SJSA1 (cell line): ENCODE measurements around the gene SLMAP. TPM values are rescaled to one million over a fixed set of nuclear protein-coding genes. Genes with fewer than 3 reads are reported as not detected.

Source experiments
- DNase-seq, 2 experiments: peaks; one replicate each; pipeline ENCODE4 v3.0.0-alpha.2; 2015 to 2020; ENCODE audit warnings: low spot score in 2 of 2, low read depth in 1 of 2
- H3K27ac ChIP-seq: fragments of 250-450 bp; sonication (Bioruptor Pico); 2 replicates; pipeline ENCODE4 v1.5.1; 2020; ENCODE audit warnings: mild to moderate bottlenecking, moderate library complexity
- H3K27me3 ChIP-seq: fragments of 250-450 bp; sonication (Bioruptor Pico); replicated peaks from 2 replicates; pipeline ENCODE4 v1.5.1; 2020; ENCODE audit warnings: mild to moderate bottlenecking, moderate library complexity
- H3K36me3 ChIP-seq: fragments of 250-450 bp; sonication (Bioruptor Pico); 2 replicates; pipeline ENCODE4 v1.5.1; 2020; ENCODE audit warnings: mild to moderate bottlenecking
- H3K4me1 ChIP-seq: fragments of 250-450 bp; sonication (Bioruptor Pico); replicated peaks from 2 replicates; pipeline ENCODE4 v1.6.1; 2021; ENCODE audit warnings: mild to moderate bottlenecking
- H3K4me3 ChIP-seq: fragments of 250-450 bp; sonication (Bioruptor Pico); 2 replicates; pipeline ENCODE4 v1.5.1; 2020; ENCODE audit warnings: mild to moderate bottlenecking
- H3K9me3 ChIP-seq: fragments of 250-450 bp; sonication (Bioruptor Pico); replicated peaks from 2 replicates; pipeline ENCODE4 v1.5.1; 2020; ENCODE audit warnings: mild to moderate bottlenecking
- total RNA-seq: library from RNA; depleted of rRNA; stranded (reverse); fragments of >200 nt; shearing (Covaris generic); gene quantifications from 2 replicates; pipeline ENCODE4 v1.2.3, GENCODE V29; 2014

SLMAP gene
- total RNA-seq, 1 experiment from 2014 or later = 36.0 TPM

- H3K4me1 ChIP-seq = peaks cover 15% of the 10 kb centered on the region
- H3K27ac ChIP-seq = peak overlapping the region; percentile 40
- no peaks in the 10 kb centered on the region for H3K9me3 ChIP-seq
- H3K36me3 ChIP-seq = peaks cover 31% of the 10 kb centered on the region
- H3K27me3 ChIP-seq = no peaks in the 10 kb centered on the region
- H3K4me3 ChIP-seq = no peak overlapping the region
- peak in 1 of 2 experiments; percentile 58 for DNase-seq
These were observed 155.5 kb downstream of the SLMAP start for GRCh38 chr3:57911593-57911992.

DNA sequence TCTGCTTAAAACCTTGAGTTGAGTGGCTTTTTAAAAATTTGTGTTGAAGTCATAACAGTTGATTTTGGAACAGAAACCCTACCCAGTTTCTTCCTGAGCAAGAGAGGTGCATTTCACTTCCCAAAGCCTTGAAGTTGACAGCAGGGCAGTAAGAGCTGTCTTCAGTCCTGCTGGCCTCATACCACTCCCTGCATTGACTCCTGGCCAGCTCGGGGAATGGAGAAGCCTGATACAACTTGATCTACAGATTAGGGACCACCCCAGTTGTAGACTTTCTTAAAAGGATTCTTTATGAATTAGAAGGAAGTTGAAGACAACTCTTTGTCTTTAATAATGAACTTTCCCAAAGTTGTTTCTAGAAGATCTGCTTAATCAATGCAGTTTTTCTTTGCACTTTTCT lies 161.5 kb downstream of the SLMAP start:
- DNase-seq = peak in 1 of 2 experiments; percentile 52
- H3K27me3 ChIP-seq = no peaks in the 10 kb centered on the region
- H3K27ac ChIP-seq = peak overlapping the region; percentile 82
- H3K4me1 ChIP-seq = peaks cover 25% of the 10 kb centered on the region
- H3K9me3 ChIP-seq = no peaks in the 10 kb centered on the region
- no peak overlapping the region for H3K4me3 ChIP-seq
- peaks cover 23% of the 10 kb centered on the region for H3K36me3 ChIP-seq

DNA sequence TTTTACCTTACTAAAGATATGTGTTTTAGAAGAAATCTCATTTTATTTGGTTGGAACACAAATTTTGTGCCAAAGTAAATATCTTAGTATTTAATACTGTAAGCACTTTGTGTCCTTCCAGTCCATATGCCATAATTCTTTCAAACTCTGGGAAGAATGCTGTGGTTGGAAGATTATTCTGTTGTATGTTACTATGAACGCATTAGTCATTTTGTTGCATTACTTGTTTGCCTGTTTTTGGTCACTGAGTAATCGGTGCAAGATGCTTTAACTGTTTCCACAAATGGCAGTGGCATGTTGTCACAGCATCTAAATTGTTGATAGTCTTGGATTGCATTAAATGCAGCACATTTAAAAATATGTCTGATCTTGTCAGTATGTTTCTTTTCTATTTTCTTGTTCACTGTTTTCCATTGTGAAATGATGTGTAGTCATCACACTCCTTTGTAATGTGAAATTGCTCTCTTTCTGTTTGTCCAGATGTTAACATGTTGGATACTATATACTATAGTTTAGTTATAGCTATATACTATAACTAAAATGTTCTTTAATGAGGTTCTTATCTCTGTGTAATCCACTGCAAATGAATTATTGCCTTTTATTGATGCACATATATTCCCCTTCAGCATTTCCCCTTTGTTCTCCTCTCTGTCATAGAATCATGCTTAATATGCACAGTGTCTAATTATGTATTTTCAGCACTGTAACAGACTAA lies 162.2 kb downstream of the SLMAP start:
- no peaks in the 10 kb centered on the region for H3K27me3 ChIP-seq
- peaks cover 25% of the 10 kb centered on the region for H3K4me1 ChIP-seq
- H3K27ac ChIP-seq = peak overlapping the region; percentile 82
- peaks cover 23% of the 10 kb centered on the region for H3K36me3 ChIP-seq
- no peak overlapping the region for H3K4me3 ChIP-seq
- H3K9me3 ChIP-seq = no peaks in the 10 kb centered on the region
- peak; percentile 56 to 83 for DNase-seq

- Histone ChIP-seq H3K4me3 (no peak overlapping the region), H3K36me3 (peaks cover 19% of the 10 kb centered on the region), H3K27me3 (no peaks in the 10 kb centered on the region), H3K27ac (no peak overlapping the region), H3K9me3 (no peaks in the 10 kb centered on the region), H3K4me1 (peaks cover 25% of the 10 kb centered on the region)
- DNase-seq = no peak
These were observed 163.9 kb downstream of the SLMAP start for GRCh38 chr3:57919987-57920386.

DNA sequence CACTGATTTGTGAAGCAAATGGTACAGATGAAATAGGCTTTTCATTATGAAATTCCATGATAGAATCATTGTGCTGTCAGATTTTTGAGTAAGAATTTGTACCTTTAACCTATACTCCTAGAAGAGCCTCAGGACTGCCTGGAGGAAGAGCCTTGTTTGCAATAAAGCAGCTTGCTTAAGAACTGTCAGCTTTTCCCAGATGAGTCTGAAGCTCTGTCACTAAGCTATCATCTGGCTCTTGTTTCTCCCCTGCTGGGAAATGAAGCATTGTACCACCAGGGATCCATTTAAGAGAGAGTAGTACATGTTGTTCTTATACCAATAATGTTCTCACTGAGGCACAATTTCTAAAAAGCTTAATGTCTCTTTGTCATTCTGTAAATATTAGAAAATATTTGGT lies 167.0 kb downstream of the SLMAP start:
- Histone ChIP-seq H3K9me3 (no peaks in the 10 kb centered on the region), H3K27ac (no peak overlapping the region), H3K4me1 (peaks cover 10% of the 10 kb centered on the region), H3K36me3 (peaks cover 3% of the 10 kb centered on the region; the same call in 1 of the 2 replicates), H3K27me3 (no peaks in the 10 kb centered on the region), H3K4me3 (no peak overlapping the region)
- no peak for DNase-seq

DNA sequence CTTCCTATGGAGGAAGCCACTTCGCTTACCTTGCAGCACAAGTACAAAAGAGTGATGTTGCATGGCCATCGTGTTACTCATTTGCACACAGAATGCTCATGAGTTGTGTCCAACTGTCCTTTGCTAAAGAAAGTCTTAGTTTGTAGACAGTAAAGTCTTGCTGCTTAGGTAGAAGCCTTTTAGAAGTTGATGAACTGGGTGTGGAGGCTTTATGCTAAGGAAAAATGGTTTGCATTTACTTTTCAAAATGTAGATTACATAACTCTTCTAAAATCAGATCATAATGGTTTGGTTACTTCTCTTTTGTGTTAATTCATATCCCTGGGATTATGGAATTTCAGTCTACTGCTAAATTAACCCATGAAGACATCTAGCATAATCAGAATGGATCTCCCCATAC lies 167.6 kb downstream of the SLMAP start:
- Histone ChIP-seq H3K4me1 (peaks cover 4% of the 10 kb centered on the region), H3K4me3 (no peak overlapping the region), H3K27ac (no peak overlapping the region), H3K9me3 (no peaks in the 10 kb centered on the region), H3K27me3 (no peaks in the 10 kb centered on the region), H3K36me3 (peaks cover 3% of the 10 kb centered on the region; the same call in 1 of the 2 replicates)
- DNase-seq = no peak

- Histone ChIP-seq H3K4me3 (no peak overlapping the region), H3K27ac (no peak overlapping the region)
These were observed 171.1 kb downstream of the SLMAP start for GRCh38 chr3:57927166-57927565.

DNA sequence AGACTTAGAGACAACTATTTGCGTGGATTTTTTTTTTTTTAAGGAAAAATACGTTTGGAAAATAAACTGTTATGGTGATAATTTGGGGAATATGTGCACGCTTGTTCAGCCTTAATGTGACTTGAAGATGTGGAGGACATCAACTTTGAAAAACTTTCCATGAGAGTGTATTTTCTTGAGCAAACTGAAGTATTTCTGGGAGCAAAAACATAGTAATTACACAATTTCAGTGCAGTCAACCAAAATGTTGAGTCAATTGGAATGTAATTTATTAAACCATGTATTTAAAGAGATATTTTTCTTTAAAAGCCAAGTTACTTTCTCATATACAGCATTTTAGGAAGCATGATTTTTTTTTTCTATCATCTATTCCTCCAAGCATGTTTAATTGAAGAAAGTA lies 171.8 kb downstream of the SLMAP start:
- H3K27ac ChIP-seq = no peak overlapping the region
- H3K36me3 ChIP-seq = peaks cover 7% of the 10 kb centered on the region; the same call in 1 of the 2 replicates
- no peaks in the 10 kb centered on the region for H3K27me3 ChIP-seq
- no peak overlapping the region for H3K4me3 ChIP-seq
- no peak for DNase-seq
- no peaks in the 10 kb centered on the region for H3K4me1 ChIP-seq
- H3K9me3 ChIP-seq = no peaks in the 10 kb centered on the region

More at GRCh38 chr3:57927166-57927565, 171.1 kb downstream of the SLMAP start:
- no peak for DNase-seq
- H3K4me1 ChIP-seq = no peaks in the 10 kb centered on the region
- H3K27me3 ChIP-seq = no peaks in the 10 kb centered on the region
- peaks cover 7% of the 10 kb centered on the region; the same call in 1 of the 2 replicates for H3K36me3 ChIP-seq
- no peaks in the 10 kb centered on the region for H3K9me3 ChIP-seq

DNA sequence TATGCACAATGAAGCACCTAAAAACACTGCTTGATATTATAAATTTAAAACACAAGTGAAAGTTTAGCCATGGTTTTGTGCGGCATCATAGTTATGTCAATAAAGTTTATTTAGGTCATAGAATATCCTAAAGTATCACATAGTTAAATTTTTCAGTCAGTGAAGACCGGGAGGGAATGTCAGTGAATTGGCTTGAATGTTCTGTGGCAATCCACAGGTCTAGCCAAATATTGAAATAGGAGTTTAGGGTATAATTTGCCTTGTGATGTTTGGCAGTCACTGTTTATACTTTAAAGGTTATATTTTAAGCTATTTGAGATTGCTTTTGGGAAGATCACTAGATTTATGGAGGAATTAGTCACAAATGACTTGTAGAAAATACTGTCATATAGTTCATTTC lies 172.4 kb downstream of the SLMAP start:
- no peaks in the 10 kb centered on the region for H3K27me3 ChIP-seq
- no peaks in the 10 kb centered on the region for H3K9me3 ChIP-seq
- DNase-seq = no peak
- H3K27ac ChIP-seq = no peak overlapping the region
- peaks cover 7% of the 10 kb centered on the region; the same call in 1 of the 2 replicates for H3K36me3 ChIP-seq
- H3K4me3 ChIP-seq = no peak overlapping the region
- H3K4me1 ChIP-seq = no peaks in the 10 kb centered on the region

DNA sequence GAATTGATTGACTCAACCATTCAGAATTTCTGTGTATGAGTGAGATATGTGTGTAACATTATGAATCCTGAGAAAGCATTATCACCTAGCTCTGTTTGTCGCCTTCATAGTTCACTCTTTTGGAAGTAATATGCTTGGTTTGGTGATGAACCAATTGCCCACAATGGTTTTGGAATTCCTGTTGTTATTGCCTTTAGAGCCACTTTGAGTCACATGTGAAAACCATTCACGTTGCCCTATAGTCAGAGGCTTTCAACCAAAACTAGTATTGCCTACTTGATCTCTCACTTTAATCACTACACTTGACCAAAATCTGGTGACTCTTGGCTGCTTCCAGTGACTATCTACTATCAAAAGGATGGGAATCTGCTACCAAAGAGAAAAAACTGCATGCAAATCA lies 173.9 kb downstream of the SLMAP start:
- Histone ChIP-seq H3K27me3 (no peaks in the 10 kb centered on the region), H3K36me3 (peaks cover 7% of the 10 kb centered on the region; the same call in 1 of the 2 replicates), H3K4me1 (no peaks in the 10 kb centered on the region), H3K27ac (no peak overlapping the region), H3K9me3 (no peaks in the 10 kb centered on the region), H3K4me3 (no peak overlapping the region)
- no peak for DNase-seq

GRCh38 chr3:57933602-57934001 lies 177.5 kb downstream of the SLMAP start:
- H3K4me3 ChIP-seq = no peak overlapping the region
- no peak overlapping the region for H3K27ac ChIP-seq
- no peaks in the 10 kb centered on the region for H3K27me3 ChIP-seq
- no peaks in the 10 kb centered on the region for H3K4me1 ChIP-seq
- no peak for DNase-seq
- H3K9me3 ChIP-seq = no peaks in the 10 kb centered on the region
- peaks cover 7% of the 10 kb centered on the region; the same call in 1 of the 2 replicates for H3K36me3 ChIP-seq

GRCh38 chr3:57934373-57934772 lies 178.3 kb downstream of the SLMAP start:
- no peak overlapping the region for H3K4me3 ChIP-seq
- no peak overlapping the region for H3K27ac ChIP-seq
- peaks cover 7% of the 10 kb centered on the region; the same call in 1 of the 2 replicates for H3K36me3 ChIP-seq
- H3K27me3 ChIP-seq = no peaks in the 10 kb centered on the region
- H3K4me1 ChIP-seq = no peaks in the 10 kb centered on the region
- H3K9me3 ChIP-seq = no peaks in the 10 kb centered on the region
- no peak for DNase-seq

DNA sequence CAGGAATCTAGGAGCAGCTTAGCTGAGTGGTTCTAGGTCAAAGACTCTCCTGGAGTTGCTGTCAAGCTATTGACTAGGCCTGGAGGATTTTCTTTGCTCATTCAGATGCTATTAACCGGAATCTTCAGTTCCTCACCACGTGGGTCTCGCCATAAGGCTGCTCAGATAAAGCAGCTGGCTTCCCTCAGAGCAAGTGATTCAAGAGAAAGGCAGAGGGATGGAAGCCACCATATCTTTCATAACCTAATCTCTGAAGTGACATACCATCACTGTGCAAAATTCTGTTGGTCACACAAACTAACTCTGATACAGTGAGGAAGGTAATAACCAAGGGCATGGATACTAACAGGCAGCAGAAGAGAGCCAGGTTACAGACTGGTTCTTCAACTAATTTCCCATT lies 179.4 kb downstream of the SLMAP start:
- Histone ChIP-seq H3K9me3 (no peaks in the 10 kb centered on the region), H3K36me3 (0 out of 2 replicates have a peak, but pooled peaks cover 4% of the 10 kb centered on the region)

DNA sequence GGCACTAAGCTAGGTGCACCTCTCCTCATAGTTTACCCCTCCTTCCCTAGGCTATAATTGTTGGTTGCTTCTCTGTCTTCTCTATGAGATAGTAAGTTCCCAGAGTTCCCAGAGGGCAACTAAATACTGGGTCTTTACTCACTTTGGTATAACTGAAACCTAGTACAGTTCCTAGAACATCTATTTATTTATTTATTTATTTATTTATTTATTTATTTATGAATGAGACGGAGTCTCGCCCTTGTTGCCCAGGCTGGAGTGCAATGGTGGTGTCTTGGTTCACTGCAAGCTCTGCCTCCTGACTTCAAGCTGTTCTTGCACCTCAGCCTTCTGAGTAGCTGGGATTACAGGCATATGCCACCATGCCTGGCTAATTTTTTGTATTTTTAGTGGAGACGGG lies 181.0 kb downstream of the SLMAP start:
- Histone ChIP-seq H3K27ac (no peak overlapping the region), H3K4me3 (no peak overlapping the region), H3K4me1 (no peaks in the 10 kb centered on the region), H3K9me3 (no peaks in the 10 kb centered on the region), H3K36me3 (0 out of 2 replicates have a peak, but pooled peaks cover 1% of the 10 kb centered on the region), H3K27me3 (no peaks in the 10 kb centered on the region)
- DNase-seq = no peak

More for the DNA sequence above, 179.4 kb downstream of the SLMAP start:
- Histone ChIP-seq H3K4me1 (no peaks in the 10 kb centered on the region), H3K27me3 (no peaks in the 10 kb centered on the region), H3K4me3 (no peak overlapping the region), H3K27ac (no peak overlapping the region)
- DNase-seq = no peak
